CD14-positive monocyte (primary cell): Measurements from ENCODE around the gene INTS2. TPM values are rescaled to one million over a fixed set of nuclear protein-coding genes. Genes with fewer than 3 reads are reported as not detected.

Experiments used
- DNase-seq, 3 donors: peaks; one replicate each; pipeline ENCODE4 v3.0.0-alpha.2; 2011 to 2022
- H2AFZ ChIP-seq: 2 replicates; pipeline ENCODE4 v1.6.0; 2012; ENCODE audit warnings: mild to moderate bottlenecking, low read depth, low read length, inconsistent platforms; ENCODE audit not compliant: insufficient read depth, poor library complexity, severe bottlenecking
- H3K27ac ChIP-seq, 2 donors: 1 replicate in 1 of 2; 2 replicates in 1 of 2; pipeline ENCODE4 v1.5.1; 2012 to 2013; ENCODE audit warnings: low read length in 2 of 2, control low read depth in 1 of 2, inconsistent platforms in 1 of 2, low read depth in 1 of 2, mild to moderate bottlenecking in 1 of 2
- H3K27me3 ChIP-seq, 2 donors: one replicate each; pipeline versions ENCODE4 v1.6.0 to v1.6.1; 2011 to 2013; ENCODE audit warnings: low read length in 2 of 2; ENCODE audit not compliant: control insufficient read depth in 2 of 2, insufficient read depth in 2 of 2
- H3K36me3 ChIP-seq, 2 donors: replicated peaks in 1 of 2; 1 replicate in 1 of 2; 2 replicates in 1 of 2; pipeline versions ENCODE4 v1.5.1 to v1.6.1; 2012 to 2013; ENCODE audit warnings: low read length in 2 of 2, control low read depth in 1 of 2, inconsistent platforms in 1 of 2, mild to moderate bottlenecking in 1 of 2; ENCODE audit not compliant: insufficient read depth in 2 of 2, control insufficient read depth in 1 of 2
- H3K4me1 ChIP-seq, 2 donors: 1 replicate in 1 of 2; 2 replicates in 1 of 2; pipeline versions ENCODE4 v1.5.1 to v1.6.1; 2012 to 2013; ENCODE audit warnings: low read length in 2 of 2, control low read depth in 1 of 2, inconsistent platforms in 1 of 2, mild to moderate bottlenecking in 1 of 2, moderate library complexity in 1 of 2; ENCODE audit not compliant: insufficient read depth in 2 of 2, control insufficient read depth in 1 of 2
- H3K4me2 ChIP-seq: replicated peaks from 2 replicates; pipeline ENCODE3; 2012; ENCODE audit warnings: low read length, moderate library complexity, mild to moderate bottlenecking; ENCODE audit not compliant: poor library complexity, severe bottlenecking; ENCODE audit errors: extremely low read depth
- H3K4me3 ChIP-seq, 3 experiments: fragments of 200-600 bp in 1 of 3; sonication (generic) in 1 of 3; replicated peaks in 1 of 3; 1 replicate in 2 of 3; 2 replicates in 1 of 3; pipeline ENCODE4 v1.5.1; 2011 to 2013; ENCODE audit warnings: low read length in 3 of 3, mild to moderate bottlenecking in 3 of 3, control low read depth in 2 of 3, low read depth in 2 of 3, inconsistent platforms in 1 of 3, moderate library complexity in 1 of 3
- H3K79me2 ChIP-seq: 2 replicates; pipeline ENCODE4 v1.6.0; 2012; ENCODE audit warnings: mild to moderate bottlenecking, control low read depth, inconsistent platforms, low read length, moderate library complexity; ENCODE audit not compliant: insufficient read depth
- H3K9ac ChIP-seq: 2 replicates; pipeline ENCODE4 v1.6.0; 2017; ENCODE audit warnings: low read length, mild to moderate bottlenecking; ENCODE audit not compliant: insufficient read depth, poor library complexity, severe bottlenecking
- H3K9me3 ChIP-seq, 2 donors: replicated peaks in 1 of 2; 1 replicate in 1 of 2; 2 replicates in 1 of 2; pipeline versions ENCODE4 v1.5.1 to v1.6.1; 2012 to 2013; ENCODE audit warnings: low read length in 2 of 2, control low read depth in 1 of 2; ENCODE audit not compliant: control insufficient read depth in 1 of 2, insufficient read depth in 1 of 2
- H4K20me1 ChIP-seq: 2 replicates; pipeline ENCODE4 v1.6.0; 2012; ENCODE audit warnings: mild to moderate bottlenecking, low read length, control low read depth, moderate library complexity; ENCODE audit not compliant: insufficient read depth
- H3K27ac Mint-ChIP-seq, 7 donors: one replicate each; pipeline ENCODE4 v1.8.0; 2020; ENCODE audit warnings: mild to moderate bottlenecking in 7 of 7, mixed read lengths in 7 of 7, moderate library complexity in 6 of 7, inconsistent platforms in 2 of 7
- H3K27me3 Mint-ChIP-seq, 3 donors: one replicate each; pipeline ENCODE4 v1.8.0; 2021 to 2022; ENCODE audit warnings: low read depth in 3 of 3, mild to moderate bottlenecking in 3 of 3, mixed read lengths in 3 of 3, moderate library complexity in 3 of 3, inconsistent platforms in 1 of 3
- H3K36me3 Mint-ChIP-seq, 2 donors: one replicate each; pipeline ENCODE4 v1.8.0; 2020; ENCODE audit warnings: mixed read lengths in 2 of 2, inconsistent platforms in 1 of 2, mild to moderate bottlenecking in 1 of 2
- H3K4me1 Mint-ChIP-seq: one replicate; pipeline ENCODE4 v1.8.0; 2020; ENCODE audit warnings: mild to moderate bottlenecking, mixed read lengths
- H3K4me3 Mint-ChIP-seq, 2 donors: one replicate each; pipeline ENCODE4 v1.8.0; 2020; ENCODE audit warnings: mild to moderate bottlenecking in 2 of 2, mixed read lengths in 2 of 2, moderate library complexity in 1 of 2
- H3K9me3 Mint-ChIP-seq, 7 donors: one replicate each; pipeline ENCODE4 v1.8.0; 2020 to 2022; ENCODE audit warnings: mixed read lengths in 7 of 7, mild to moderate bottlenecking in 6 of 7, moderate library complexity in 6 of 7, inconsistent platforms in 2 of 7
- WGBS: methylation state at CpG from one replicate; pipeline ENCODE4 v1.1.5; 2013; ENCODE audit warnings: missing lambda C conversion rate; ENCODE audit not compliant: insufficient coverage; 5-methylcytosine and 5-hydroxymethylcytosine counted together
- intact Hi-C, 2 donors: fragments of 100-400 bp; cut with micrococcal nuclease; formaldehyde crosslinking; loops; one replicate each; pipeline versions ENCODE4 v1.15.0 to v1.15.1; 2023
- polyA plus RNA-seq, 3 donors: library from polyadenylated mRNA; depleted of rRNA in 1 of 3; unstranded in 2 of 3; stranded (reverse) in 1 of 3; fragments of 300-500 nt in 2 of 3; fragments of >200 nt in 1 of 3; fragmentation: Illumina TruSeq in 2 of 3; gene quantifications; 1 replicate in 2 of 3; 2 replicates in 1 of 3; pipeline ENCODE4 v1.2.3, GENCODE V29; 2012 to 2021
- TF ChIP-seq, protein P1 (sequence below): fragments of 200-600 bp; IDR thresholded peaks from one replicate; pipeline ENCODE4 v1.8.0; 2022; ENCODE audit warnings: antibody characterized with exemption, mild to moderate bottlenecking

Gene INTS2
- polyA plus RNA-seq, 3 donors = 2.2 to 2.9 (median 2.6) TPM

DNA sequence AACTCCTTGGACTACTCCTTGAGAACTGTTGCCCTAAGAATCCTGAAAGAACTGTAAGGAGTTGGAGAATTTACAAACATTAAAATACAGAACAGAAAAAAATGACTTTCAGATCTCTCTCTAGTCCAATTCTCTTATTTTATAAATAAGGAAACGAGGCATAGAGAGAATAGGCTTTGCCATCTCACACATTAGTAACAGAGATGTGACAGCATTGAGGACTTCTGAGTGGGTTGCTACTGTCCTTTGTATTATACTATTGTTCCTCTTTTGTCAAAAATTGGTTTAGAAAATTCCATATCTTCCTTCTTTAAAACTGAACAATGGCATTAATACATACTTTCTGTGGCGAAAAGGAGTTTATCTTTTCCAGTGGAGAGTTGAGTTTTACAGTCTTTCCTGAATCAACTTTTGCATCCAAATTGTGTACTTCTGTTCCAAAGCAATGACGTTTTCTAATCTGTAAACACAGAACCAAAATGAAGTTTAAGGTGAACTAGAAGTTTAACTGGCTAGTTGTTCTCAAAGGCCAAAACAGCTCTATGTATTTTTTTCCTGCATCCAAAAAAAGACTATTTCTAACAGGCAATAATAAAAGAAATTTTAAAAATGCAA lies 80.9 kb downstream of the INTS2 start:
- Histone ChIP-seq H3K9me3 (no peaks in the 10 kb centered on the region), H2AFZ (no peak overlapping the region), H3K4me3 (no peak overlapping the region), H3K27ac (no peak overlapping the region), H3K9ac (no peak overlapping the region), H3K27me3 (no peaks in the 10 kb centered on the region), H3K79me2 (no peaks in the 10 kb centered on the region), H3K4me2 (no peak overlapping the region), H3K36me3 (peaks cover 6 to 17% of the 10 kb centered on the region in 2 donors), H3K4me1 (no peaks in the 10 kb centered on the region), H4K20me1 (no peaks in the 10 kb centered on the region)
- Mint-ChIP-seq H3K36me3 (peaks cover 28 to 46% of the 10 kb centered on the region in 2 donors), H3K4me1 (no peaks in the 10 kb centered on the region), H3K9me3 (peaks cover 0 to 2% (median 0%) of the 10 kb centered on the region in 7 donors), H3K27me3 (no peaks in the 10 kb centered on the region), H3K27ac (no peak overlapping the region), H3K4me3 (no peak overlapping the region)
- 100% methylated on average over 1 of the region's 3 CpGs for WGBS
- intact Hi-C loops = no loop called here
- TF ChIP-seq, protein P1, sequence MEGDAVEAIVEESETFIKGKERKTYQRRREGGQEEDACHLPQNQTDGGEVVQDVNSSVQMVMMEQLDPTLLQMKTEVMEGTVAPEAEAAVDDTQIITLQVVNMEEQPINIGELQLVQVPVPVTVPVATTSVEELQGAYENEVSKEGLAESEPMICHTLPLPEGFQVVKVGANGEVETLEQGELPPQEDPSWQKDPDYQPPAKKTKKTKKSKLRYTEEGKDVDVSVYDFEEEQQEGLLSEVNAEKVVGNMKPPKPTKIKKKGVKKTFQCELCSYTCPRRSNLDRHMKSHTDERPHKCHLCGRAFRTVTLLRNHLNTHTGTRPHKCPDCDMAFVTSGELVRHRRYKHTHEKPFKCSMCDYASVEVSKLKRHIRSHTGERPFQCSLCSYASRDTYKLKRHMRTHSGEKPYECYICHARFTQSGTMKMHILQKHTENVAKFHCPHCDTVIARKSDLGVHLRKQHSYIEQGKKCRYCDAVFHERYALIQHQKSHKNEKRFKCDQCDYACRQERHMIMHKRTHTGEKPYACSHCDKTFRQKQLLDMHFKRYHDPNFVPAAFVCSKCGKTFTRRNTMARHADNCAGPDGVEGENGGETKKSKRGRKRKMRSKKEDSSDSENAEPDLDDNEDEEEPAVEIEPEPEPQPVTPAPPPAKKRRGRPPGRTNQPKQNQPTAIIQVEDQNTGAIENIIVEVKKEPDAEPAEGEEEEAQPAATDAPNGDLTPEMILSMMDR = no peak
- DNase-seq = no peak

DNA sequence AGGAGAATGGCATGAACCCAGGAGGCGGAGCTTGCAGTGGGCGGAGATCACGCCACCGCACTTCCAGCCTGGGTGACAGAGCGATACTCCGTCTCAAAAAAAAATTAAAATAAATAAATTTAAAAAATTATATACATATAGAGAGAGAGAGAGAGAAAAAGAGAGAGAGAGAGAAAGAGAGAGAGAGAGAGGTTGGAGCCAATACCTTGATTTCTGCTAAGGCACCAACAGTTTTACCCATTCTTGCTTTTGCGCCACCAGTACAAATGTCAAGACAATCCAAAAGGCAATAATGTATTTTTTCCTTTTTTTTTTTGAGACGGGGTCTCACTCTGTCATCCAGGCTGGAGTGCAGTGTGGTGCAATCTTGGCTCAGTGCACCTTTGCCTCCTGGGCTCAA lies 81.7 kb downstream of the INTS2 start:
- Histone ChIP-seq H3K79me2 (no peaks in the 10 kb centered on the region), H2AFZ (no peak overlapping the region), H3K27ac (no peak overlapping the region), H3K4me2 (no peak overlapping the region), H3K4me1 (no peaks in the 10 kb centered on the region), H4K20me1 (no peaks in the 10 kb centered on the region), H3K4me3 (no peak overlapping the region), H3K9me3 (no peaks in the 10 kb centered on the region), H3K9ac (no peak overlapping the region), H3K27me3 (no peaks in the 10 kb centered on the region), H3K36me3 (peaks cover 6 to 16% of the 10 kb centered on the region in 2 donors)
- intact Hi-C loops = no loop called here
- H3K27ac Mint-ChIP-seq = no peak overlapping the region
- no peak for DNase-seq
- no peaks in the 10 kb centered on the region for H3K4me1 Mint-ChIP-seq
- H3K9me3 Mint-ChIP-seq = peaks cover 0 to 2% (median 0%) of the 10 kb centered on the region in 7 donors
- no peaks in the 10 kb centered on the region for H3K27me3 Mint-ChIP-seq
- peaks cover 32 to 50% of the 10 kb centered on the region in 2 donors for H3K36me3 Mint-ChIP-seq
- TF ChIP-seq, protein P1 = no peak
- no peak overlapping the region for H3K4me3 Mint-ChIP-seq
- WGBS = 100% methylated on average over 2 of the region's 8 CpGs
